ENCODE data around the gene MAGI3.

- TF ChIP-seq POLR2AphosphoS5 (IDR thresholded peaks at IDR 0.05; ENCODE audit: low read depth, low read length) (no peak), SIN3A (IDR thresholded peaks at IDR 0.05; ENCODE audit: borderline replicate concordance, insufficient read depth, low read length) (no peak), REST (IDR thresholded peaks at IDR 0.05; ENCODE audit: insufficient read depth in 1 of 2, low read depth in 2 of 2, low read length in 2 of 2) (no peak)
Observed at GRCh38 chr1:113616156-113616555, 225.8 kb downstream of the MAGI3 start.

Measured in PFSK-1 (cell line).